ENCODE results near the gene PEX5L.

DNA sequence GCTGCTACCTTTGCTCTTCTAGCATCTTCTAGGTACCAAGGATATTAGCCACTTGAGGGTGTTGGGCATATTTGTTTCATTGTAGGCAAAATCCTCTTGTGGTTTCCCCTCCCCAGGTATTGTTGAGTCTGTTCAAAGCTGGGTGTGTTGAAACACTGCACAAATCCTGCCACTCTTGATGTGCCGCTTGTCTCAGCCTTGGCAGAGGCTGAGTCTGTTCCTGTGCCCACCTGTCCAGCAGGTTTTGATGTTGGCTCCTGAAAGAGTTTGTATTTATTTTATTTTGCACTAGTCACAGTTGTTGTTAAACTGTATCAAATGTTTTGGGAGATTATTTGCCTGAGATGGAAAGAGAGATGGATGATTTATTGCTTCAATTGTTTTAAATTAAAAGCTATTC is 247.7 kb downstream of the PEX5L start:
- TF ChIP-seq, protein P1, sequence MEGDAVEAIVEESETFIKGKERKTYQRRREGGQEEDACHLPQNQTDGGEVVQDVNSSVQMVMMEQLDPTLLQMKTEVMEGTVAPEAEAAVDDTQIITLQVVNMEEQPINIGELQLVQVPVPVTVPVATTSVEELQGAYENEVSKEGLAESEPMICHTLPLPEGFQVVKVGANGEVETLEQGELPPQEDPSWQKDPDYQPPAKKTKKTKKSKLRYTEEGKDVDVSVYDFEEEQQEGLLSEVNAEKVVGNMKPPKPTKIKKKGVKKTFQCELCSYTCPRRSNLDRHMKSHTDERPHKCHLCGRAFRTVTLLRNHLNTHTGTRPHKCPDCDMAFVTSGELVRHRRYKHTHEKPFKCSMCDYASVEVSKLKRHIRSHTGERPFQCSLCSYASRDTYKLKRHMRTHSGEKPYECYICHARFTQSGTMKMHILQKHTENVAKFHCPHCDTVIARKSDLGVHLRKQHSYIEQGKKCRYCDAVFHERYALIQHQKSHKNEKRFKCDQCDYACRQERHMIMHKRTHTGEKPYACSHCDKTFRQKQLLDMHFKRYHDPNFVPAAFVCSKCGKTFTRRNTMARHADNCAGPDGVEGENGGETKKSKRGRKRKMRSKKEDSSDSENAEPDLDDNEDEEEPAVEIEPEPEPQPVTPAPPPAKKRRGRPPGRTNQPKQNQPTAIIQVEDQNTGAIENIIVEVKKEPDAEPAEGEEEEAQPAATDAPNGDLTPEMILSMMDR (IDR thresholded peaks at IDR 0.05), result no peak
- TF ChIP-seq EP300 (IDR thresholded peaks at IDR 0.05) (no peak), POLR2A (IDR thresholded peaks at IDR 0.05) (no peak), POLR2AphosphoS5 (IDR thresholded peaks at IDR 0.05) (no peak)

Measured in suprapubic skin (tissue), 4 donors.